Left renal pelvis (tissue), 4 donors: ENCODE results near the gene CD300LB. TPM values are rescaled to one million over a fixed set of nuclear protein-coding genes. Genes with fewer than 3 reads are reported as not detected.
"Not testable (repeated sequence)": the region's sequence is repeated elsewhere in the genome, so short reads cannot be mapped to it uniquely, and the experiment has no call there.

Source experiments
- DNase-seq, 4 donors: peaks; one replicate each; pipeline ENCODE4 v3.0.0-alpha.2; 2013; ENCODE audit warnings: low read depth in 4 of 4, low spot score in 3 of 4
- polyA plus RNA-seq, 4 donors: library from polyadenylated mRNA; unstranded; fragments of 120-200 nt; gene quantifications; one replicate each; pipeline ENCODE4 v1.2.1, GENCODE V29; 2013; ENCODE audit not compliant: insufficient read length in 4 of 4

The CD300LB gene
- polyA plus RNA-seq, 4 donors: 0.15 to 0.27 (median 0.20) TPM

- no peak for DNase-seq
Measured at GRCh38 chr17:74527081-74527480, 4.2 kb downstream of the CD300LB start.

- no peak for DNase-seq
Measured at GRCh38 chr17:74526681-74527080, 4.6 kb downstream of the CD300LB start.

- no peak for DNase-seq
Measured at GRCh38 chr17:74525781-74526288, 5.4 kb downstream of the CD300LB start.

- no peak for DNase-seq
Measured at GRCh38 chr17:74525465-74525725, 5.9 kb downstream of the CD300LB start.

- DNase-seq: no peak
Measured at GRCh38 chr17:74524653-74525464, 6.4 kb downstream of the CD300LB start.

- DNase-seq: no peak
Measured at GRCh38 chr17:74523308-74523707, 8.0 kb downstream of the CD300LB start.

GRCh38 chr17:74522381-74523105 is 8.7 kb downstream of the CD300LB start:
- no peak for DNase-seq

GRCh38 chr17:74521701-74522201 is 9.5 kb downstream of the CD300LB start:
- no peak for DNase-seq

GRCh38 chr17:74520790-74521480 is 10.3 kb downstream of the CD300LB start:
- no peak for DNase-seq

GRCh38 chr17:74520016-74520434 is 11.2 kb downstream of the CD300LB start:
- DNase-seq: no peak

- not testable (repeated sequence) for DNase-seq
Measured at GRCh38 chr17:74518413-74518981, 12.8 kb downstream of the CD300LB start.

GRCh38 chr17:74516561-74517328 is 14.5 kb downstream of the CD300LB start:
- DNase-seq: no peak

- DNase-seq: no peak
Measured at GRCh38 chr17:74515941-74516340, 15.3 kb downstream of the CD300LB start.

- no peak for DNase-seq
Measured at GRCh38 chr17:74514632-74515334, 16.5 kb downstream of the CD300LB start.

GRCh38 chr17:74513987-74514631 is 17.2 kb downstream of the CD300LB start:
- DNase-seq: peak in 2 of 4 donors; percentile 18 to 42

- DNase-seq: no peak
Measured at GRCh38 chr17:74512624-74513091, 18.6 kb downstream of the CD300LB start.

GRCh38 chr17:74512036-74512435 is 19.2 kb downstream of the CD300LB start:
- DNase-seq: no peak

GRCh38 chr17:74508156-74508555 is 23.1 kb downstream of the CD300LB start:
- no peak for DNase-seq

GRCh38 chr17:74503949-74504348 is 27.3 kb downstream of the CD300LB start:
- DNase-seq: not testable (repeated sequence)
